SH-SY5Y (cell line): ENCODE data around the gene RCN2.

Experiments
- GATA2 ChIP-seq: IDR thresholded peaks from 2 replicates; pipeline ENCODE4 v1.6.1; 2011; ENCODE audit warnings: mild to moderate bottlenecking, low read depth, low read length
- GATA3 ChIP-seq: IDR thresholded peaks from 2 replicates; pipeline ENCODE4 v1.6.1; 2011; ENCODE audit warnings: low read depth, mild to moderate bottlenecking, low read length, moderate library complexity

DNA sequence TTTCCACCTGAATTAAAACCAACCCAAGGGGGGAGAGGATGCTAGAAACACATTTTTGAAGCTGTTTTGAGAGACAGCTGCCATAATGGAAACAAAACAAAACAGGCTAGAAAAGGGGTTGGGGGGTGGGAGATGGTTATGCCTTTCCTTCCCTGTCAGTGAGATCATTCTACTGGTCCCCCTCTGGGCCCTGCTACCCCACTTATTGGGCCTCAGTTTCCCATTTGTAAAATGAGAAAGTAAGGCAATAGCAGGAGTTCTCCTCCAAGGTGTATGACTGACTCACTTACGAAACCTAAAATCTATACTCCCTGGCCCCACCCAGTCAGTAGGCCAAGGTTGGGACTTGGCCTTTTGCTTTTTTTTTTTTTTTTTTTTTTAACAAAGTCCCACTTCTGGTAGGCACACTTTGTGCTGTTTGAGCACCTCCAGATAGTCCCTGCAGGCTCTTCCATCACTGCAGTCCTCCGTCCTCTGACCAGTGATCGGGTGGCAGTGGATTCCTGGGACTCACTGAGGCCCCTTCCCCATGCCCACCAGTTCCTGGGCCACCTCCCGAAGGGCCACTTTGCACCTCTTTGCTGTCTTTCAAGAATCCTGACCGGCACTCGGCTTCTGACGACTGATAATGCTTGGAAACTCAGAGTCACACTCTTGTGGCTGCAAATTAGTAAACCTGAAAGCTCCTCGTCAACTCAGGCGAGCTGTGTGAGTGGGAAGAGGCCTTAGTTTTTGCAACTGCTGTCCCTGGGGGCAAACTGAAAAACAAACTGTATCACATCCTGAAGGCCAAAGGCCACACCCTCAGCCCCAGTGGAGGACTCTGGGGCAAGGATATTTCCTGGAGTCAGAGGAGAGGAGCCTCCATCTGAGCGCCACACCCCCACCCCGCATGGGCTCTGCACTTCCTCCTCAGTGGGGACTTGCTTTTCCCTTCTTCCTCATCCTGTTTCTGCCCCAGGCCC, 56.6 kb downstream of the RCN2 start:
- no peak for TF ChIP-seq GATA2
- TF ChIP-seq GATA3, result no peak
